ENCODE results near the gene E2F2. TPM values are rescaled to one million over a fixed set of nuclear protein-coding genes. Genes with fewer than 3 reads are reported as not detected.
A peak's percentile ranks its signal among the peaks of the same experiment; 100 is the strongest.

E2F2 gene
- total and polyA plus RNA-seq, 2 of the 13 experiments (the other 11 are each of a cell fraction or from before 2014, with no cell fraction given) = 0.65 to 6.6 TPM

DNA sequence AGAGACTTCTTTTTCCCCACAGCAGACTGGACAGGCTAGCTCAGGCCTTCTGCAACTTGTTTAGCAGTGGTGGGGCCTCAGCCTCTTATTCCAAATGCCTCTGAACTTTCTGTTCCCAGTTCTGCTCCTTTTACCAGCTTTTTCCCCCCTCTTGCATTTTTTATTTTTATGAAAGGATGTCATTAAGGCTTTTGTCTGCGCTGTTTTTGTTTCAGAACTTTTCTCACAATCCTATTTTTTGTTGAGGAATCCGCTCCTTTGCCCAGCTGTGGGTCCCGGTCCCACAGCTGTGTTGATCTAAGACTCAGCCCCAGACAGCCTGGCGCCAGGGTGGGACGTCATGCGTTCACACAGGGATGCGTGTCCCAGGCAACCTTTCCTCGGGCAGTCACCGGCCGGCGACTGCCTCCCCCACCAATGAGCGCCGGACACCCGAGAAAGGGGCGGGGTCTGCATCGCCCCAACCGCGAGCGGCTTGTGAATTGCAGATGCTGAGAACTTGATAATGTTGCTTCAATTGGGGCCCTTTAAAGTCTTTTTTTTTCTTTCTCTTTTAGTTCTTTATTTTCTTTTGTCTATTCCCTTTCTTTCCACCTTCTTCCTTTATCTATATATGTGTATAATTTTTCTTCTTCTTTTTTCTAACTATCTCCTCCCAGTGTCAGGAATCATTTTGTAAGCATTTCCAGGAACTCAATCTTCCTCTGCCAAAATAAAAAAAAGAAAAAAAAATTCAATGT is 31.3 kb upstream of the E2F2 start (continued):
- TF ChIP-seq ZNF646 (CRISPR knock-in tag; IDR thresholded peaks at IDR 0.05) = no peak
- 0 out of 2 replicates have a peak, but pooled peaks have one; percentile 50 for TF ChIP-seq MAZ (IDR thresholded peaks at IDR 0.05; ENCODE audit: borderline replicate concordance, low read depth, low read length)
- TF ChIP-seq MAZ (CRISPR knock-in tag; IDR thresholded peaks at IDR 0.05; ENCODE audit: low read depth) = no peak
- TF ChIP-seq TBX3 (IDR thresholded peaks at IDR 0.05; ENCODE audit: borderline replicate concordance) = no peak
- TF ChIP-seq BRCA1 (CRISPR knock-in tag; IDR thresholded peaks at IDR 0.05) = no peak
- no peak for TF ChIP-seq BCL3 (CRISPR knock-in tag; IDR thresholded peaks at IDR 0.05)
- TF ChIP-seq, protein P1, sequence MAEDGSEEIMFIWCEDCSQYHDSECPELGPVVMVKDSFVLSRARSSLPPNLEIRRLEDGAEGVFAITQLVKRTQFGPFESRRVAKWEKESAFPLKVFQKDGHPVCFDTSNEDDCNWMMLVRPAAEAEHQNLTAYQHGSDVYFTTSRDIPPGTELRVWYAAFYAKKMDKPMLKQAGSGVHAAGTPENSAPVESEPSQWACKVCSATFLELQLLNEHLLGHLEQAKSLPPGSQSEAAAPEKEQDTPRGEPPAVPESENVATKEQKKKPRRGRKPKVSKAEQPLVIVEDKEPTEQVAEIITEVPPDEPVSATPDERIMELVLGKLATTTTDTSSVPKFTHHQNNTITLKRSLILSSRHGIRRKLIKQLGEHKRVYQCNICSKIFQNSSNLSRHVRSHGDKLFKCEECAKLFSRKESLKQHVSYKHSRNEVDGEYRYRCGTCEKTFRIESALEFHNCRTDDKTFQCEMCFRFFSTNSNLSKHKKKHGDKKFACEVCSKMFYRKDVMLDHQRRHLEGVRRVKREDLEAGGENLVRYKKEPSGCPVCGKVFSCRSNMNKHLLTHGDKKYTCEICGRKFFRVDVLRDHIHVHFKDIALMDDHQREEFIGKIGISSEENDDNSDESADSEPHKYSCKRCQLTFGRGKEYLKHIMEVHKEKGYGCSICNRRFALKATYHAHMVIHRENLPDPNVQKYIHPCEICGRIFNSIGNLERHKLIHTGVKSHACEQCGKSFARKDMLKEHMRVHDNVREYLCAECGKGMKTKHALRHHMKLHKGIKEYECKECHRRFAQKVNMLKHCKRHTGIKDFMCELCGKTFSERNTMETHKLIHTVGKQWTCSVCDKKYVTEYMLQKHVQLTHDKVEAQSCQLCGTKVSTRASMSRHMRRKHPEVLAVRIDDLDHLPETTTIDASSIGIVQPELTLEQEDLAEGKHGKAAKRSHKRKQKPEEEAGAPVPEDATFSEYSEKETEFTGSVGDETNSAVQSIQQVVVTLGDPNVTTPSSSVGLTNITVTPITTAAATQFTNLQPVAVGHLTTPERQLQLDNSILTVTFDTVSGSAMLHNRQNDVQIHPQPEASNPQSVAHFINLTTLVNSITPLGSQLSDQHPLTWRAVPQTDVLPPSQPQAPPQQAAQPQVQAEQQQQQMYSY (CRISPR knock-in tag; IDR thresholded peaks at IDR 0.05) = no peak
- peak; percentile 56; the same call in 1 of the 2 replicates for TF ChIP-seq JUN (CRISPR knock-in tag; IDR thresholded peaks at IDR 0.05)
- TF ChIP-seq, protein P2, sequence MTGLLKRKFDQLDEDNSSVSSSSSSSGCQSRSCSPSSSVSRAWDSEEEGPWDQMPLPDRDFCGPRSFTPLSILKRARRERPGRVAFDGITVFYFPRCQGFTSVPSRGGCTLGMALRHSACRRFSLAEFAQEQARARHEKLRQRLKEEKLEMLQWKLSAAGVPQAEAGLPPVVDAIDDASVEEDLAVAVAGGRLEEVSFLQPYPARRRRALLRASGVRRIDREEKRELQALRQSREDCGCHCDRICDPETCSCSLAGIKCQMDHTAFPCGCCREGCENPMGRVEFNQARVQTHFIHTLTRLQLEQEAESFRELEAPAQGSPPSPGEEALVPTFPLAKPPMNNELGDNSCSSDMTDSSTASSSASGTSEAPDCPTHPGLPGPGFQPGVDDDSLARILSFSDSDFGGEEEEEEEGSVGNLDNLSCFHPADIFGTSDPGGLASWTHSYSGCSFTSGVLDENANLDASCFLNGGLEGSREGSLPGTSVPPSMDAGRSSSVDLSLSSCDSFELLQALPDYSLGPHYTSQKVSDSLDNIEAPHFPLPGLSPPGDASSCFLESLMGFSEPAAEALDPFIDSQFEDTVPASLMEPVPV (CRISPR knock-in tag; IDR thresholded peaks at IDR 0.05) = no peak
- TF ChIP-seq, protein P3, sequence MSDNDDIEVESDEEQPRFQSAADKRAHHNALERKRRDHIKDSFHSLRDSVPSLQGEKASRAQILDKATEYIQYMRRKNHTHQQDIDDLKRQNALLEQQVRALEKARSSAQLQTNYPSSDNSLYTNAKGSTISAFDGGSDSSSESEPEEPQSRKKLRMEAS (IDR thresholded peaks at IDR 0.05) = peak; percentile 58; the same call in 1 of the 2 replicates
- TF ChIP-seq ZFY (CRISPR knock-in tag; IDR thresholded peaks at IDR 0.05) = peak; percentile 50
- TF ChIP-seq SAP130 (CRISPR knock-in tag; IDR thresholded peaks at IDR 0.05; ENCODE audit: low read depth) = peak; percentile 97
- peak; percentile 91 for TF ChIP-seq HDAC2 (CRISPR knock-in tag; IDR thresholded peaks at IDR 0.05)
- no peak for TF ChIP-seq ZNF354B (CRISPR knock-in tag; IDR thresholded peaks at IDR 0.05)
- TF ChIP-seq HOXA9 (CRISPR knock-in tag; IDR thresholded peaks at IDR 0.05; ENCODE audit: borderline replicate concordance) = no peak
- TF ChIP-seq GFI1 (CRISPR knock-in tag; IDR thresholded peaks at IDR 0.05; ENCODE audit: borderline replicate concordance) = no peak; the same call in 1 of the 2 replicates

Measured in HepG2 (cell line).